Psoas muscle (tissue), 8 donors: ENCODE results near the gene AGA. TPM values are rescaled to one million over a fixed set of nuclear protein-coding genes. Genes with fewer than 3 reads are reported as not detected.

Source experiments
- ATAC-seq, 4 donors: fragments of 200-7000 bp; cut with Tn5 transposase; one replicate each; pipeline ENCODE4 v1.9.1; 2020; ENCODE audit warnings: moderate library complexity in 3 of 4, mild to moderate bottlenecking in 2 of 4
- DNase-seq, 2 donors: peaks; one replicate each; pipeline ENCODE4 v3.0.0-alpha.2; 2020
- H3K27ac ChIP-seq: fragments of 200-600 bp; one replicate; pipeline ENCODE4 v1.8.0; 2022
- H3K27me3 ChIP-seq, 3 donors: fragments of 200-600 bp in 1 of 3; one replicate each; pipeline versions ENCODE4 v1.6.1 to v1.8.0; 2013 to 2022; ENCODE audit warnings: low read length in 2 of 3, mild to moderate bottlenecking in 2 of 3, moderate library complexity in 1 of 3; ENCODE audit not compliant: insufficient read depth in 3 of 3
- H3K36me3 ChIP-seq, 2 donors: fragments of 200-600 bp in 1 of 2; one replicate each; pipeline versions ENCODE4 v1.6.1 to v1.8.0; 2013 to 2022; ENCODE audit warnings: low read depth in 1 of 2, mild to moderate bottlenecking in 1 of 2, moderate library complexity in 1 of 2; ENCODE audit not compliant: insufficient read depth in 1 of 2
- H3K4me1 ChIP-seq: fragments of 200-600 bp; one replicate; pipeline ENCODE4 v1.8.0; 2022
- H3K4me3 ChIP-seq: fragments of 200-600 bp; one replicate; pipeline ENCODE4 v1.8.0; 2022; ENCODE audit warnings: mild to moderate bottlenecking
- H3K9me3 ChIP-seq: fragments of 200-600 bp; one replicate; pipeline ENCODE4 v1.8.0; 2022
- WGBS, 3 donors: extraction: QIAGEN DNeasy Blood & Tissue Kit; methylation state at CpG; one replicate each; pipeline versions ENCODE4 v1.1.6 to v1.1.7; 2013; 5-methylcytosine and 5-hydroxymethylcytosine counted together
- intact Hi-C, 2 donors: fragments of 100-400 bp; cut with DNase I; formaldehyde crosslinking; loops; one replicate each; pipeline versions ENCODE4 v1.11.0 to v1.14.2; 2022
- polyA plus RNA-seq, 3 donors: library from polyadenylated mRNA; stranded (reverse); fragments of 200-250 nt; gene quantifications; one replicate each; pipeline ENCODE4 v1.2.3, GENCODE V29; 2013
- total RNA-seq, 4 donors: library from RNA; stranded (reverse); fragmentation: NEBNext Ultra II Directional in 2 of 4; extraction: Animal tissue kit (Norgen Biotek cat#: 25700) in 2 of 4; gene quantifications; one replicate each; pipeline versions ENCODE4 v1.2.1 to v1.2.4, GENCODE V29; 2021 to 2023
- TF ChIP-seq, protein P1 (sequence below): fragments of 200-600 bp; IDR thresholded peaks from one replicate; pipeline ENCODE4 v1.8.0; 2022; ENCODE audit warnings: antibody characterized with exemption
- donor health status: healthy with polysubstance abuse.
- donor health status: DM: no; HTN: no; CAD: no; lungs with moderate emphysema.
- donor health status: Bipolar disorder and iron deficiency.
- donor health status: healthy.
- donor health status: DM: yes; HTN: yes; CAD: no.
- donor health status: DM: no; HTN: no; CAD: no.
- donor health status: DM: no; HTN: no; CAD: no.
- donor health status: DM: yes; HTN: yes; CAD: no.

The AGA gene
- total and polyA plus RNA-seq, 7 donors: 3.5 to 6.7 (median 5.7) TPM

DNA sequence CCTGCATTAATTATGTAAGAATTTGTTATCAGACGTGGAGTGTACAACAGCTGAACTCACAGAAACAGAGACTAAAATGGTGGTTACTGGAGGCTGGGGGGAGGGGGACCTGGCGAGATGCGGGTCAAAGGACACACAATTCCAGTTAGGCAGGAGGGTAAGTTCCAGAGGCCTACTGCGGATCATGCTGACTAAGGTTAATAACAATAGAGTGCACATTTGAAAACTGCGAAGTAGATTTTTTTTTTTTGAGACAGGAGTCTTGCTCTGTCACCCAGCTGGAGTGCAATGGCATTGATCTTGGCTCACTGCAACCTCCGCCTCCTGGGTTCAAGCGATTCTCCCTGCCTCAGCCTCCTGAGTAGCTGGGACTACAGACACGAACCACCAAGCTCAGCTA lies 7.6 kb downstream of the AGA start:
- WGBS, 3 donors: 94 to 97% (median 95%) methylated on average over 8 of the region's 8 CpGs

DNA sequence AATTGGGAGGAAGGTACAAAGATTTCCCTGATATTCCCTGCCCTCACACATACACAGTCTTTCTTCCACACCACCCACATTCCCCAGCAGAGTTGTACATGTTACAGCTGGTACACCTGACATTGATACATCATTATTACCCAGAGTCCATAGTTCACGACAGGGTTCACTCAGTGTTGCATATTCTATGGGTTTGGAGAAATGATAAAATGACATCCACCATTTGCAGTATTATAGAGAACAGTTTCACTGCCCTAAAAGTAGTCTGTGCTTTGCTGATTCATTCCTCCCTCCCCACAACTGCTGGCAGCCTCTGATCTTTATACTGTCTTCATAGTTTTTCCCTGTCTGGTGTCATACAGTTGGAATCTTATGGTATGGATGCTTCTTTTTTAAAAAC lies 15.0 kb downstream of the AGA start:
- Histone ChIP-seq H3K36me3 (peaks cover 0 to 22% of the 10 kb centered on the region in 2 donors), H3K27ac (no peak overlapping the region), H3K9me3 (no peaks in the 10 kb centered on the region), H3K4me1 (no peaks in the 10 kb centered on the region), H3K27me3 (no peaks in the 10 kb centered on the region), H3K4me3 (no peak overlapping the region)
- DNase-seq (no peak), ATAC-seq (no peak)
- intact Hi-C loops: no loop called here
- WGBS, 3 donors: 53 to 65% (median 59%) methylated on average over 1 of the region's 1 CpG
- TF ChIP-seq, protein P1, sequence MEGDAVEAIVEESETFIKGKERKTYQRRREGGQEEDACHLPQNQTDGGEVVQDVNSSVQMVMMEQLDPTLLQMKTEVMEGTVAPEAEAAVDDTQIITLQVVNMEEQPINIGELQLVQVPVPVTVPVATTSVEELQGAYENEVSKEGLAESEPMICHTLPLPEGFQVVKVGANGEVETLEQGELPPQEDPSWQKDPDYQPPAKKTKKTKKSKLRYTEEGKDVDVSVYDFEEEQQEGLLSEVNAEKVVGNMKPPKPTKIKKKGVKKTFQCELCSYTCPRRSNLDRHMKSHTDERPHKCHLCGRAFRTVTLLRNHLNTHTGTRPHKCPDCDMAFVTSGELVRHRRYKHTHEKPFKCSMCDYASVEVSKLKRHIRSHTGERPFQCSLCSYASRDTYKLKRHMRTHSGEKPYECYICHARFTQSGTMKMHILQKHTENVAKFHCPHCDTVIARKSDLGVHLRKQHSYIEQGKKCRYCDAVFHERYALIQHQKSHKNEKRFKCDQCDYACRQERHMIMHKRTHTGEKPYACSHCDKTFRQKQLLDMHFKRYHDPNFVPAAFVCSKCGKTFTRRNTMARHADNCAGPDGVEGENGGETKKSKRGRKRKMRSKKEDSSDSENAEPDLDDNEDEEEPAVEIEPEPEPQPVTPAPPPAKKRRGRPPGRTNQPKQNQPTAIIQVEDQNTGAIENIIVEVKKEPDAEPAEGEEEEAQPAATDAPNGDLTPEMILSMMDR: no peak

More for the DNA sequence above, 7.6 kb downstream of the AGA start:
- no peak for DNase-seq
- no peak overlapping the region for H3K4me3 ChIP-seq
- H3K27ac ChIP-seq: no peak overlapping the region
- H3K4me1 ChIP-seq: no peaks in the 10 kb centered on the region
- no peaks in the 10 kb centered on the region for H3K27me3 ChIP-seq
- no peak for ATAC-seq
- no peaks in the 10 kb centered on the region for H3K9me3 ChIP-seq
- intact Hi-C loops: no loop called here
- peaks cover 4 to 76% of the 10 kb centered on the region in 2 donors for H3K36me3 ChIP-seq
- TF ChIP-seq, protein P1: no peak

DNA sequence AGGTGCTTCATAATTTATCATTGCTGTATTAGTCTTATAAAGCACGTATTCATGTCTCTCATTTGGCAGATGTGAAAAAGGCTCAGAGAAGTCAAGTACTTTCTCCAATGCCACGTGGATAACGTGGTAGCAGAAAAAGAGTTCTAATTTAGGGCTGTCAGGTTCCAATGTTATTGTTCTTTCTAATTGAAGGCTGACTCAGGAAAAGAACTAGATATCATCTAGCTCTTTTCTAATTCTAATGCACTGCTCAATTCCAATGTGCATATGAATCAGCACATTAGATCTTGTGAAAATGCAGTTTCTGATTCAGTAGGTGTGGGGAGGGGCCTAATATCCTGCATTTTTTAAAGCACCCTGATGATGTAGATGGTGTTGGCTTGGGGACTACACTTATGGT lies 22.8 kb downstream of the AGA start:
- Histone ChIP-seq H3K36me3 (no peaks in the 10 kb centered on the region), H3K27me3 (no peaks in the 10 kb centered on the region), H3K27ac (no peak overlapping the region), H3K4me3 (no peak overlapping the region), H3K4me1 (no peaks in the 10 kb centered on the region), H3K9me3 (peaks cover 4% of the 10 kb centered on the region)
- no peak for ATAC-seq
- intact Hi-C loops: no loop called here
- TF ChIP-seq, protein P1: no peak
- no peak for DNase-seq
- 77 to 83% (median 78%) methylated on average over 3 of the region's 3 CpGs for WGBS, 3 donors

DNA sequence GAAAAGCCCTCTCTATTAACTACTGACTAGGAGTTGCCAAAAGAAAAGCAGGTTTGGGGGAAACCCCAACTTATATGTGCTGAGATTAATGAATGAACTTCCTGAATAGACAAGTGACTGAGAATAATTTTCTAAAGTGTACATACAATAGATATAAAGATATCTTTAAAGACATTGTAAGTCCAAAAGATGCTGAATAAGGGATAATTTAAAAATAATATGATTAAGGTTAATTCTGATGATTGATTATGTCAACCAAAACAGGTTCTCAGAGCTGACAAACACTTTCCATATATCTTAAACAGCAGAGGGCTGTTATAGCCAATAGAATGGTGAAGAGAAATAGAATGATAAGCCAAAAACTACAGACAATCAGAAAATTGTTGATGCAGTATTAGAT lies 28.6 kb downstream of the AGA start:
- Histone ChIP-seq H3K27ac (no peak overlapping the region), H3K4me3 (no peak overlapping the region), H3K27me3 (no peaks in the 10 kb centered on the region), H3K4me1 (no peaks in the 10 kb centered on the region), H3K9me3 (no peaks in the 10 kb centered on the region), H3K36me3 (no peaks in the 10 kb centered on the region)
- intact Hi-C loops: no loop called here
- ATAC-seq (no peak), DNase-seq (no peak)
- TF ChIP-seq, protein P1: no peak

DNA sequence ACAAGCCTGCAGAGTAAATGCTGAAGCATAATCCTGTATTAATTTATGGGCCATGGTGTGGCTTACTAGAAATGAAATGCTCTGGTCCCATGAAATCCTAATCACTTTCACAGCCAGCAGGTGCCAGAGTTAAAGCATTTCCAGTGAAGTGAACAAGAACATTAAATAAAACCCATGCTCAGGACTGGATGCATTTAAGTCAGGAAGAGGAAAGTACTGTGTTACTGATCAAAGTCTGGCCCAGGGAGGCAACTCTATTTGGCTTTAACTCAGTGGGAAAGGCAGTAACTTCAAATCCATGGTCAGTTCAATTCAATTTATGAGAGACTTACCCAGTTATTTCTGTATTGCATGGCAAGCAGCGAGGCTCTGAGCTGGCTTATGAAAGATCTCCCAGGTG lies 29.2 kb downstream of the AGA start:
- Histone ChIP-seq H3K9me3 (no peaks in the 10 kb centered on the region), H3K4me1 (no peaks in the 10 kb centered on the region), H3K27me3 (no peaks in the 10 kb centered on the region), H3K27ac (no peak overlapping the region), H3K4me3 (no peak overlapping the region), H3K36me3 (no peaks in the 10 kb centered on the region)
- intact Hi-C loops: no loop called here
- TF ChIP-seq, protein P1: no peak
- no peak for ATAC-seq
- WGBS, 3 donors: 30 to 64% (median 45%) methylated on average over 1 of the region's 1 CpG
- no peak for DNase-seq
